ENCODE results near the gene MUS81.
"Not testable (repeated sequence)": the region's sequence is repeated elsewhere in the genome, so short reads cannot be mapped to it uniquely, and the experiment has no call there.

Gene MUS81

GRCh38 chr11:65826984-65827735 lies 33.1 kb upstream of the MUS81 start:
- H3K27me3 Mint-ChIP-seq (ENCODE audit: low read depth): peaks cover 3% of the 10 kb centered on the region
- no peak overlapping the region for H3K27ac Mint-ChIP-seq
- no peaks in the 10 kb centered on the region for H3K9me3 Mint-ChIP-seq
- TF ChIP-seq CTCF (IDR thresholded peaks at IDR 0.05; ENCODE audit: unreplicated experiment in 3 of 3): no peak
- peaks cover 8% of the 10 kb centered on the region for H3K4me1 Mint-ChIP-seq
- no peaks in the 10 kb centered on the region for H3K36me3 Mint-ChIP-seq (ENCODE audit: low read depth)
- no peak overlapping the region for H3K4me3 Mint-ChIP-seq

- Mint-ChIP-seq H3K4me3 (peak overlapping the region in 1 of 3 experiments; percentile 10), H3K4me1 (peaks cover 15% of the 10 kb centered on the region), H3K36me3 (ENCODE audit: low read depth) (no peaks in the 10 kb centered on the region), H3K9me3 (no peaks in the 10 kb centered on the region), H3K27me3 (ENCODE audit: low read depth) (peaks cover 7% of the 10 kb centered on the region), H3K27ac (no peak overlapping the region)
- no peak for TF ChIP-seq CTCF (IDR thresholded peaks at IDR 0.05; ENCODE audit: unreplicated experiment in 3 of 3)
Measured at GRCh38 chr11:65829459-65829858, 30.8 kb upstream of the MUS81 start.

GRCh38 chr11:65832231-65832630 lies 28.0 kb upstream of the MUS81 start:
- not testable (repeated sequence) for H3K27ac Mint-ChIP-seq; H3K36me3 Mint-ChIP-seq (ENCODE audit: low read depth); H3K9me3 Mint-ChIP-seq; H3K27me3 Mint-ChIP-seq (ENCODE audit: low read depth)
- peak overlapping the region; percentile 16 to 70 (median 58) for H3K4me3 Mint-ChIP-seq
- peaks cover 15% of the 10 kb centered on the region for H3K4me1 Mint-ChIP-seq

GRCh38 chr11:65833297-65834030 lies 26.8 kb upstream of the MUS81 start, which contains the start of gene SNX32:
TSS of gene SNX32 (plus strand) at chr11:65833963. CDS start at chr11:65834066, 103 bp downstream.
- H3K27ac Mint-ChIP-seq: peak within 1 kb of the TSS in 1 of 3 experiments; percentile 64
- no peak within 1 kb of the TSS for H3K4me3 Mint-ChIP-seq
- TF ChIP-seq CTCF (IDR thresholded peaks at IDR 0.05; ENCODE audit: unreplicated experiment in 3 of 3): no peak
- H3K27me3 Mint-ChIP-seq (ENCODE audit: low read depth): peaks cover 7% of the 10 kb centered on the region
- H3K9me3 Mint-ChIP-seq: no peaks in the 10 kb centered on the region
- no peaks in the 10 kb centered on the region for H3K36me3 Mint-ChIP-seq (ENCODE audit: low read depth)
- peaks cover 15% of the 10 kb centered on the region for H3K4me1 Mint-ChIP-seq

GRCh38 chr11:65834202-65834601 lies 26.0 kb upstream of the MUS81 start:
- Mint-ChIP-seq H3K4me1 (peaks cover 15% of the 10 kb centered on the region), H3K9me3 (no peaks in the 10 kb centered on the region), H3K27ac (no peak overlapping the region), H3K36me3 (ENCODE audit: low read depth) (no peaks in the 10 kb centered on the region), H3K27me3 (ENCODE audit: low read depth) (peaks cover 7% of the 10 kb centered on the region), H3K4me3 (no peak overlapping the region)
- TF ChIP-seq CTCF (IDR thresholded peaks at IDR 0.05; ENCODE audit: unreplicated experiment in 3 of 3): no peak

- Mint-ChIP-seq H3K27ac (no peak overlapping the region), H3K36me3 (ENCODE audit: low read depth) (no peaks in the 10 kb centered on the region), H3K9me3 (no peaks in the 10 kb centered on the region), H3K4me1 (no peaks in the 10 kb centered on the region), H3K27me3 (ENCODE audit: low read depth) (no peaks in the 10 kb centered on the region), H3K4me3 (no peak overlapping the region)
- no peak for TF ChIP-seq CTCF (IDR thresholded peaks at IDR 0.05; ENCODE audit: unreplicated experiment in 3 of 3)
Measured at GRCh38 chr11:65842144-65842543, 18.1 kb upstream of the MUS81 start.

Data from nephron (organoid).